ENCODE measurements around the gene SLC37A1. TPM values are rescaled to one million over a fixed set of nuclear protein-coding genes. Genes with fewer than 3 reads are reported as not detected.

SLC37A1 gene
- total and polyA plus RNA-seq, 9 of the 15 experiments (the other 6 are each of a cell fraction or from before 2014, with no cell fraction given) = 0.06 to 3.4 (median 0.40) TPM

GRCh38 chr21:42597487-42598158 is 84.0 kb downstream of the SLC37A1 start:
- H3K9ac ChIP-seq (ENCODE audit: insufficient read depth in 1 of 2, low read depth in 2 of 2, low read length in 2 of 2) = no peak overlapping the region
- H3K27ac ChIP-seq (ENCODE audit: extremely low read depth, low read depth, low read length) = no peak overlapping the region
- DNase-seq (ENCODE audit: extremely low read depth in 1 of 4, low spot score in 3 of 4) (no peak), FAIRE-seq (no peak), ATAC-seq (no peak)
- ChIA-PET CTCF (ENCODE audit: low intra/inter-chr PET ratio) (no interaction called here), POLR2A (interaction anchor here (0.6 to 0.7 kb wide), 2 partner anchors 10 to 11 kb away, joined by 3 read pairs; no protein-coding TSS in a partner anchor)
- peaks cover 0 to 8% of the 10 kb centered on the region in 2 experiments; a peak in 1 of 5 replicates for H3K4me1 ChIP-seq (replicated peaks in 1 of 2; ENCODE audit: control insufficient read depth in 2 of 2, insufficient read depth in 2 of 2, low read length in 2 of 2)
- H2AFZ ChIP-seq (ENCODE audit: low read depth, low read length) = no peak overlapping the region
- in situ Hi-C loops (cut with MboI) (loop anchor here (10.0 kb wide), 1 partner anchor 217 kb away; no protein-coding TSS in a partner anchor), intact Hi-C loops (cut with micrococcal nuclease) (no loop called here)
- no TSS peak for BruUV-seq (replicated peaks)
- peaks cover 55 to 72% of the 10 kb centered on the region in 2 experiments for H3K27me3 ChIP-seq (ENCODE audit: control insufficient read depth in 2 of 2, insufficient read depth in 2 of 2, low read length in 2 of 2)
- 1% methylated on average over 11 of the region's 11 CpGs for WGBS (ENCODE audit: insufficient coverage, low coverage, missing lambda C conversion rate)
- no peaks in the 10 kb centered on the region for H3K36me3 ChIP-seq (ENCODE audit: control insufficient read depth, insufficient read depth, low read length)
- H3K79me2 ChIP-seq (ENCODE audit: control insufficient read depth, insufficient read depth, low read length) = no peaks in the 10 kb centered on the region
- H4K20me1 ChIP-seq (replicated peaks; ENCODE audit: control insufficient read depth, insufficient read depth, low read length) = no peaks in the 10 kb centered on the region
- peaks cover 3% of the 10 kb centered on the region for H3K9me1 ChIP-seq (ENCODE audit: control insufficient read depth, insufficient read depth, low read length)
- H3K4me2 ChIP-seq (ENCODE audit: insufficient read depth, low read length) = no peak overlapping the region
- no peaks in the 10 kb centered on the region; the same call in 1 of the 2 replicates for H3K9me3 ChIP-seq (replicated peaks; ENCODE audit: control insufficient read depth, insufficient read depth, low read depth, low read length)
- H3K4me3 ChIP-seq = no peak overlapping the region
- TF ChIP-seq, protein P1, sequence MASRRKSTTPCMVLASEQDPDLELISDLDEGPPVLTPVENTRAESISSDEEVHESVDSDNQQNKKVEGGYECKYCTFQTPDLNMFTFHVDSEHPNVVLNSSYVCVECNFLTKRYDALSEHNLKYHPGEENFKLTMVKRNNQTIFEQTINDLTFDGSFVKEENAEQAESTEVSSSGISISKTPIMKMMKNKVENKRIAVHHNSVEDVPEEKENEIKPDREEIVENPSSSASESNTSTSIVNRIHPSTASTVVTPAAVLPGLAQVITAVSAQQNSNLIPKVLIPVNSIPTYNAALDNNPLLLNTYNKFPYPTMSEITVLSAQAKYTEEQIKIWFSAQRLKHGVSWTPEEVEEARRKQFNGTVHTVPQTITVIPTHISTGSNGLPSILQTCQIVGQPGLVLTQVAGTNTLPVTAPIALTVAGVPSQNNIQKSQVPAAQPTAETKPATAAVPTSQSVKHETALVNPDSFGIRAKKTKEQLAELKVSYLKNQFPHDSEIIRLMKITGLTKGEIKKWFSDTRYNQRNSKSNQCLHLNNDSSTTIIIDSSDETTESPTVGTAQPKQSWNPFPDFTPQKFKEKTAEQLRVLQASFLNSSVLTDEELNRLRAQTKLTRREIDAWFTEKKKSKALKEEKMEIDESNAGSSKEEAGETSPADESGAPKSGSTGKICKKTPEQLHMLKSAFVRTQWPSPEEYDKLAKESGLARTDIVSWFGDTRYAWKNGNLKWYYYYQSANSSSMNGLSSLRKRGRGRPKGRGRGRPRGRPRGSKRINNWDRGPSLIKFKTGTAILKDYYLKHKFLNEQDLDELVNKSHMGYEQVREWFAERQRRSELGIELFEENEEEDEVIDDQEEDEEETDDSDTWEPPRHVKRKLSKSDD (conservative IDR thresholded peaks at IDR 0.05; ENCODE audit: low read length) = no peak
- TF ChIP-seq, protein P2, sequence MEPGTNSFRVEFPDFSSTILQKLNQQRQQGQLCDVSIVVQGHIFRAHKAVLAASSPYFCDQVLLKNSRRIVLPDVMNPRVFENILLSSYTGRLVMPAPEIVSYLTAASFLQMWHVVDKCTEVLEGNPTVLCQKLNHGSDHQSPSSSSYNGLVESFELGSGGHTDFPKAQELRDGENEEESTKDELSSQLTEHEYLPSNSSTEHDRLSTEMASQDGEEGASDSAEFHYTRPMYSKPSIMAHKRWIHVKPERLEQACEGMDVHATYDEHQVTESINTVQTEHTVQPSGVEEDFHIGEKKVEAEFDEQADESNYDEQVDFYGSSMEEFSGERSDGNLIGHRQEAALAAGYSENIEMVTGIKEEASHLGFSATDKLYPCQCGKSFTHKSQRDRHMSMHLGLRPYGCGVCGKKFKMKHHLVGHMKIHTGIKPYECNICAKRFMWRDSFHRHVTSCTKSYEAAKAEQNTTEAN (CRISPR knock-in tag; IDR thresholded peaks at IDR 0.05) = no peak
- TF ChIP-seq ZFP91 (CRISPR knock-in tag; IDR thresholded peaks at IDR 0.05) = no peak
- TF ChIP-seq PCBP1 (IDR thresholded peaks at IDR 0.05; ENCODE audit: low read depth, low read length, poor library complexity, severe bottlenecking) = no peak
- TF ChIP-seq ATF2 (CRISPR knock-in tag; IDR thresholded peaks at IDR 0.05) = no peak
- TF ChIP-seq CCAR2 (IDR thresholded peaks at IDR 0.05; ENCODE audit: low read depth, low read length) = no peak
- TF ChIP-seq TFAM (CRISPR knock-in tag; conservative IDR thresholded peaks at IDR 0.05) = no peak
- TF ChIP-seq RBBP5 (IDR thresholded peaks at IDR 0.05; ENCODE audit: borderline replicate concordance, insufficient read depth, low read length, poor library complexity, severe bottlenecking) = no peak
- no peak for TF ChIP-seq ATF3 (IDR thresholded peaks at IDR 0.05)
- TF ChIP-seq ATF3 (CRISPR knock-in tag; conservative IDR thresholded peaks at IDR 0.05) = no peak
- TF ChIP-seq ARHGAP35 (IDR thresholded peaks at IDR 0.05; ENCODE audit: partially characterized antibody) = no peak
- TF ChIP-seq ZNF324 (CRISPR knock-in tag; IDR thresholded peaks at IDR 0.05) = no peak
- no peak for TF ChIP-seq ZZZ3 (IDR thresholded peaks at IDR 0.05)

Measured in K562 (cell line).